Measurements from ENCODE around the gene SCYL1.

DNA sequence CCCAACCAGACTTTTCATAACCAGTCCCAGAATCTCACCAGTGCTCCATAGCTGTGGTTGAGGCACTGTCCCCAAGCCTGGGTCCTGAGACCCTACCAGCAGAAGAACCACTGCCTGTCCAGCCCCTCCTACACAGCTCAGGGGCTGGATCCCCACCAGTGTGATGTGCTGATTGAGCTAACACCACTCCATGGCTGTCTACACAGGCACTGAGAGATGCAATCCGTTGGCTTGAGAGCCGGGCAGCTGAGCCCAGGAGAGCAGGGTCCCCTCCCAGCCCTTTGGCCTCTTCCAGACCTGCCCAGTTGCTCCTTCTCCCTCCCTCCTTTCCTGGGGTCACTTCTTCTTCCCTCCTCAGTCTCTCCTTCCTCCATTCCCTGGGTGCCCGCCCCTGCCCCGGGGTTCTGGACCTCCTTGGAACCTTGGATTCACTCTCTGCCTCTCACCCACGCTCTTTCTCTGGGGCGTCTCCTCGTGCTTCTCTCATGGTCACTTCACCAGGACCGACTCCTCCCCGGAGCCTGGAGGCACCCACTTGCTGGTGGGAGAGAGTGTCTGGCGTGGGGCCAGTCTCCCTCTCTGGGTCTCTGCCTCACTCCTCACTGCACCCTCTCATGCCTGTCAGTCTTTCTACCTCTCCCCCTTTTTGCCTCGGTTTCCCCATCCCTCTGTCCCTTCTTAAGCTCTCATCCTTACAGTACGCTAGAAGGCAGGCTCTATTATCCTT is 706 bp upstream of the SCYL1 start:
- TF ChIP-seq CTCF (IDR thresholded peaks at IDR 0.05) = no peak
- no peak for TF ChIP-seq POLR2A (IDR thresholded peaks at IDR 0.05)
